WTC11 (cell line): ENCODE data around the gene SMG7. TPM values are rescaled to one million over a fixed set of nuclear protein-coding genes. Genes with fewer than 3 reads are reported as not detected.

Experiments used
- ATAC-seq: fragments of 200-7000 bp; cut with Tn5 transposase; 2 replicates; pipeline ENCODE4 v1.10.0; 2021; ENCODE audit warnings: mild to moderate bottlenecking, moderate library complexity
- CTCF ChIA-PET: fragments of 300-600 bp; sonication (Branson Sonifier 250); formaldehyde crosslinking; loops from one replicate; lab custom pipeline; 2021; ENCODE audit warnings: antibody characterized with exemption; lab: Charles Lee
- POLR2A ChIA-PET: fragments of 350-600 bp; sonication (Branson Sonifier 250); formaldehyde crosslinking; loops from one replicate; lab custom pipeline; 2021; ENCODE audit warnings: antibody characterized with exemption; lab: Charles Lee
- DNase-seq: peaks from one replicate; pipeline ENCODE4 v3.0.0; 2021; ENCODE audit warnings: low spot score
- H3K27ac Mint-ChIP-seq: 2 replicates; pipeline ENCODE4 v1.8.0; 2021; ENCODE audit warnings: mixed read lengths
- H3K27me3 Mint-ChIP-seq: 2 replicates; pipeline ENCODE4 v1.8.0; 2021; ENCODE audit warnings: low read depth, mild to moderate bottlenecking, moderate library complexity, mixed read lengths
- H3K36me3 Mint-ChIP-seq: 2 replicates; pipeline ENCODE4 v1.8.0; 2021; ENCODE audit warnings: mixed read lengths
- H3K4me1 Mint-ChIP-seq: 2 replicates; pipeline ENCODE4 v1.8.0; 2022; ENCODE audit warnings: mixed read lengths
- H3K4me3 Mint-ChIP-seq: 2 replicates; pipeline ENCODE4 v1.8.0; 2021; ENCODE audit warnings: mild to moderate bottlenecking, moderate library complexity, mixed read lengths
- H3K9me3 Mint-ChIP-seq: 2 replicates; pipeline ENCODE4 v1.8.0; 2021; ENCODE audit warnings: mixed read lengths
- CBFB ChIP-seq: sonication (generic); formaldehyde crosslinking; IDR thresholded peaks from 2 replicates; pipeline ENCODE4 v1.8.1; 2022; ENCODE audit warnings: mild to moderate bottlenecking, low read depth, missing genetic modification reagents
- E2F1 ChIP-seq: sonication (generic); formaldehyde crosslinking; IDR thresholded peaks from 2 replicates; pipeline ENCODE4 v1.8.0; 2022; ENCODE audit warnings: mild to moderate bottlenecking, missing genetic modification reagents
- ETV6 ChIP-seq: sonication (generic); formaldehyde crosslinking; IDR thresholded peaks from 2 replicates; pipeline ENCODE4 v1.8.1; 2022; ENCODE audit warnings: mild to moderate bottlenecking, missing genetic modification reagents
- FOXJ3 ChIP-seq: sonication (generic); formaldehyde crosslinking; IDR thresholded peaks from 2 replicates; pipeline ENCODE4 v1.9.0; 2021; ENCODE audit warnings: missing genetic modification reagents, mild to moderate bottlenecking, borderline replicate concordance
- FOXP1 ChIP-seq: sonication (generic); formaldehyde crosslinking; IDR thresholded peaks from 2 replicates; pipeline ENCODE4 v1.8.0; 2022; ENCODE audit warnings: missing genetic modification reagents, mild to moderate bottlenecking, moderate library complexity, borderline replicate concordance
- FOXP4 ChIP-seq: sonication (generic); formaldehyde crosslinking; IDR thresholded peaks from 2 replicates; pipeline ENCODE4 v1.8.0; 2022; ENCODE audit warnings: mild to moderate bottlenecking, missing genetic modification reagents
- GABPB1 ChIP-seq: sonication (generic); formaldehyde crosslinking; IDR thresholded peaks from 2 replicates; pipeline ENCODE4 v1.8.1; 2023; ENCODE audit warnings: mild to moderate bottlenecking, missing genetic modification reagents
- JAZF1 ChIP-seq: fragments of 250-450 bp; sonication (Bioruptor Pico); IDR thresholded peaks from 2 replicates; pipeline ENCODE4 v1.9.0; 2021; ENCODE audit warnings: moderate library complexity, mild to moderate bottlenecking, inconsistent platforms
- NFATC4 ChIP-seq: fragments of 250-450 bp; sonication (Bioruptor Pico); IDR thresholded peaks from 2 replicates; pipeline ENCODE4 v1.9.0; 2021; ENCODE audit warnings: mild to moderate bottlenecking
- NFYB ChIP-seq: sonication (generic); formaldehyde crosslinking; conservative IDR thresholded peaks from 2 replicates; pipeline ENCODE4 v1.8.0; 2022; ENCODE audit warnings: low read depth, missing genetic modification reagents
- RORB ChIP-seq: fragments of 250-450 bp; sonication (Bioruptor Pico); IDR thresholded peaks from 2 replicates; pipeline ENCODE4 v1.9.0; 2021; ENCODE audit warnings: mild to moderate bottlenecking
- SMAD3 ChIP-seq: sonication (generic); formaldehyde crosslinking; IDR thresholded peaks from 2 replicates; pipeline ENCODE4 v1.8.0; 2022; ENCODE audit warnings: missing genetic modification reagents, mild to moderate bottlenecking, borderline replicate concordance
- STAT6 ChIP-seq: sonication (generic); formaldehyde crosslinking; conservative IDR thresholded peaks from 2 replicates; pipeline ENCODE4 v1.8.1; 2023; ENCODE audit warnings: mild to moderate bottlenecking, low read depth, missing genetic modification reagents, moderate library complexity
- TEAD4 ChIP-seq: sonication (generic); formaldehyde crosslinking; IDR thresholded peaks from 2 replicates; pipeline ENCODE4 v1.8.0; 2022; ENCODE audit warnings: mild to moderate bottlenecking, missing genetic modification reagents
- TP53 ChIP-seq: sonication (generic); formaldehyde crosslinking; IDR thresholded peaks from 2 replicates; pipeline ENCODE4 v1.8.1; 2023; ENCODE audit warnings: mild to moderate bottlenecking, missing genetic modification reagents
- ZNF396 ChIP-seq: fragments of 250-450 bp; sonication (Bioruptor Pico); IDR thresholded peaks from 2 replicates; pipeline ENCODE4 v1.8.0; 2021; ENCODE audit warnings: mild to moderate bottlenecking, moderate library complexity, borderline replicate concordance
- total RNA-seq: library from RNA; stranded (reverse); gene quantifications from 3 replicates; pipeline ENCODE4 v1.2.3, GENCODE V29; 2021

SMG7 gene
- total RNA-seq, 1 experiment from 2014 or later = 57.8 TPM

- no peak for TF ChIP-seq TEAD4 (CRISPR knock-in tag)
- no peak for TF ChIP-seq FOXJ3 (CRISPR knock-in tag)
- no peak for TF ChIP-seq JAZF1 (CRISPR knock-in tag)
- H3K27ac Mint-ChIP-seq = no peak overlapping the region
- no peaks in the 10 kb centered on the region for H3K27me3 Mint-ChIP-seq
- CTCF ChIA-PET = interaction anchor here (0.7 to 0.8 kb wide), 3 partner anchors 14 to 287 kb away, joined by 3 read pairs; no protein-coding TSS in a partner anchor
- POLR2A ChIA-PET = no interaction called here
- no peak for ATAC-seq
- H3K4me1 Mint-ChIP-seq = no peaks in the 10 kb centered on the region
- DNase-seq = no peak
- H3K9me3 Mint-ChIP-seq = no peaks in the 10 kb centered on the region
- H3K36me3 Mint-ChIP-seq = peaks cover 34% of the 10 kb centered on the region
- H3K4me3 Mint-ChIP-seq = no peak overlapping the region
Observed at GRCh38 chr1:183522104-183522503, 49.8 kb downstream of the SMG7 start.

GRCh38 chr1:183528577-183528976 lies 56.3 kb downstream of the SMG7 start:
- TF ChIP-seq STAT6 (CRISPR knock-in tag) (no peak), E2F1 (no peak), FOXP4 (CRISPR knock-in tag) (no peak), SMAD3 (no peak), CBFB (CRISPR knock-in tag) (no peak), GABPB1 (CRISPR knock-in tag) (no peak), TP53 (CRISPR knock-in tag) (no peak), FOXP1 (CRISPR knock-in tag) (no peak), NFATC4 (no peak), ZNF396 (CRISPR knock-in tag) (no peak)
- DNase-seq (no peak), ATAC-seq (no peak)
- Mint-ChIP-seq H3K9me3 (no peaks in the 10 kb centered on the region), H3K4me1 (no peaks in the 10 kb centered on the region), H3K27ac (no peak overlapping the region), H3K36me3 (peaks cover 30% of the 10 kb centered on the region), H3K27me3 (no peaks in the 10 kb centered on the region), H3K4me3 (no peak overlapping the region)
- POLR2A ChIA-PET = no interaction called here
- CTCF ChIA-PET = no interaction called here

GRCh38 chr1:183533617-183534174 lies 61.4 kb downstream of the SMG7 start:
- Mint-ChIP-seq H3K27me3 (no peaks in the 10 kb centered on the region), H3K36me3 (peaks cover 55% of the 10 kb centered on the region), H3K4me1 (no peaks in the 10 kb centered on the region), H3K27ac (no peak overlapping the region; the same call in 1 of the 2 replicates), H3K4me3 (no peak overlapping the region), H3K9me3 (no peaks in the 10 kb centered on the region)
- CTCF ChIA-PET = no interaction called here
- POLR2A ChIA-PET = no interaction called here
- TF ChIP-seq ETV6 (no peak), RORB (CRISPR knock-in tag) (no peak), CBFB (CRISPR knock-in tag) (no peak)
- no peak for ATAC-seq
- DNase-seq = no peak

- Mint-ChIP-seq H3K36me3 (peaks cover 67% of the 10 kb centered on the region), H3K4me3 (no peak overlapping the region), H3K4me1 (no peaks in the 10 kb centered on the region), H3K9me3 (no peaks in the 10 kb centered on the region), H3K27ac (no peak overlapping the region), H3K27me3 (no peaks in the 10 kb centered on the region)
- ATAC-seq (no peak), DNase-seq (no peak)
- TF ChIP-seq NFYB (CRISPR knock-in tag) (no peak), FOXP1 (CRISPR knock-in tag) (no peak)
- CTCF ChIA-PET = no interaction called here
- POLR2A ChIA-PET = no interaction called here
Observed at GRCh38 chr1:183537405-183537804, 65.1 kb downstream of the SMG7 start.
